HFFc6 (cell line): ENCODE results near the gene BBOX1. TPM values are rescaled to one million over a fixed set of nuclear protein-coding genes. Genes with fewer than 3 reads are reported as not detected.

Source experiments
- DNase-seq: peaks from one replicate; pipeline ENCODE4 v3.0.0-alpha.2; 2018
- H3K27ac Mint-ChIP-seq: 2 replicates; pipeline ENCODE4 v1.8.0; 2020; ENCODE audit warnings: mild to moderate bottlenecking, mixed read lengths
- H3K27me3 Mint-ChIP-seq: 2 replicates; pipeline ENCODE4 v1.8.0; 2021; ENCODE audit warnings: mild to moderate bottlenecking, moderate library complexity, mixed read lengths; ENCODE audit not compliant: insufficient read depth
- H3K36me3 Mint-ChIP-seq: 2 replicates; pipeline ENCODE4 v1.8.0; 2021; ENCODE audit warnings: low read depth, mixed read lengths
- H3K4me1 Mint-ChIP-seq: 2 replicates; pipeline ENCODE4 v1.8.0; 2020; ENCODE audit warnings: low read depth, mixed read lengths
- H3K4me3 Mint-ChIP-seq: 2 replicates; pipeline ENCODE4 v1.8.0; 2020; ENCODE audit warnings: mild to moderate bottlenecking, moderate library complexity, mixed read lengths
- H3K9me3 Mint-ChIP-seq: 2 replicates; pipeline ENCODE4 v1.8.0; 2020; ENCODE audit warnings: mild to moderate bottlenecking, mixed read lengths
- total RNA-seq, 6 experiments: library from RNA; stranded (reverse); fragmentation: NEBNext Ultra II Directional; extraction: Animal tissue kit (Norgen Biotek cat#: 25700); gene quantifications; 2 replicates in 1 of 6; 3 replicates in 5 of 6; pipeline ENCODE4 v1.2.3, GENCODE V29; 2021
- TF ChIP-seq, protein P1 (sequence below): fragments of 200-600 bp; sonication (generic); IDR thresholded peaks from 2 replicates; pipeline ENCODE4 v1.5.0; 2021; ENCODE audit warnings: antibody characterized with exemption, mild to moderate bottlenecking

BBOX1 gene
- total RNA-seq, 6 experiments from 2014 or later, result not detected

DNA sequence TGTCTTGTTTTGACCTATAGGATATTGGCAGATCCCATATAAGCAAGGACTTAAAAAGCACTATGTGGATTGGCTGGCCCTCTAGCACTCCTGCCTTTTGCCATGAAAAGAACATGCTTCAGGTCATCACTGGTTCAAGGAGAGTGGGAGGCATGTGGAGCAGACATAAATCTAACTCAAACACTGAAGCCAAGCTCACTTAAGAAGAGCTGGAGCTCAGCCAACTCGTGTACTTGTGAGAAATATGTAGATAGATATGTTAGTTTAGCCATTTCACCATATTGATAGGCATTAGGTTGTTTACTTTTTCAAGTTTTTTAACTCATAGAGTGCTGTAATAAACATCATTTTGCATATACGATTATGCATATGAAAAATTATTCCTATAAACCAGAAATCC, 19.9 kb upstream of the BBOX1 start:
- Mint-ChIP-seq H3K4me3 (no peak overlapping the region), H3K9me3 (no peaks in the 10 kb centered on the region), H3K27ac (no peak overlapping the region), H3K36me3 (no peaks in the 10 kb centered on the region), H3K4me1 (no peaks in the 10 kb centered on the region), H3K27me3 (peaks cover 2% of the 10 kb centered on the region; the same call in 1 of the 2 replicates)
- DNase-seq, result no peak
- TF ChIP-seq, protein P1, sequence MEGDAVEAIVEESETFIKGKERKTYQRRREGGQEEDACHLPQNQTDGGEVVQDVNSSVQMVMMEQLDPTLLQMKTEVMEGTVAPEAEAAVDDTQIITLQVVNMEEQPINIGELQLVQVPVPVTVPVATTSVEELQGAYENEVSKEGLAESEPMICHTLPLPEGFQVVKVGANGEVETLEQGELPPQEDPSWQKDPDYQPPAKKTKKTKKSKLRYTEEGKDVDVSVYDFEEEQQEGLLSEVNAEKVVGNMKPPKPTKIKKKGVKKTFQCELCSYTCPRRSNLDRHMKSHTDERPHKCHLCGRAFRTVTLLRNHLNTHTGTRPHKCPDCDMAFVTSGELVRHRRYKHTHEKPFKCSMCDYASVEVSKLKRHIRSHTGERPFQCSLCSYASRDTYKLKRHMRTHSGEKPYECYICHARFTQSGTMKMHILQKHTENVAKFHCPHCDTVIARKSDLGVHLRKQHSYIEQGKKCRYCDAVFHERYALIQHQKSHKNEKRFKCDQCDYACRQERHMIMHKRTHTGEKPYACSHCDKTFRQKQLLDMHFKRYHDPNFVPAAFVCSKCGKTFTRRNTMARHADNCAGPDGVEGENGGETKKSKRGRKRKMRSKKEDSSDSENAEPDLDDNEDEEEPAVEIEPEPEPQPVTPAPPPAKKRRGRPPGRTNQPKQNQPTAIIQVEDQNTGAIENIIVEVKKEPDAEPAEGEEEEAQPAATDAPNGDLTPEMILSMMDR, result no peak

DNA sequence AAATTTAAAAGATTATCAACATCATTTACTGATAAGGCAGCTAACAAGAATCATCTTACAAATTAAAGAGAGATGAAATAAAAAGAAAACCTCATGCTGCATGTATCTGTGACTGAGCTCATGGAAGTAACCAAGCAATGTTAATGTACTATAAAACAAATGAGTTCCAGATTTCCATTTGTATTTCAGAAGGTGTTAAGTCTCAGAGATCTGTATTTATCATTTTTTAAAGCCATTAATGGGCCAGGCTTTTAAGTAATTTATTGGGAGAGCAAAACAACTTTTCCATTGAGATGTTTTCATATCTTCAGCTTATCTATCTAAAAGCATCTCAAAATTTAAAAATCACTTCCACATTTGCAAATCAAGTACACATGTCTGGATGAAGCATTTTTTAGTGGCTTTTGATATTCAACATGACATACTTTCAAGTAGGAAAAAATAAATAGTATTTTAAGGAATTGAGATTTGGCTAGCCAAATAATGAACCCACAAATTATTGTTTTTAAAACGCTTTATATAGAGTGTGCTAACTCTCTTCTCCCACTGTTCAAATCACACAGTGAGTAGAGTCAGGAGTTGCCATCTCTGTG, 17.9 kb upstream of the BBOX1 start:
- H3K9me3 Mint-ChIP-seq, result no peaks in the 10 kb centered on the region
- no peak for DNase-seq
- H3K27ac Mint-ChIP-seq, result no peak overlapping the region
- H3K27me3 Mint-ChIP-seq, result no peaks in the 10 kb centered on the region
- H3K36me3 Mint-ChIP-seq, result no peaks in the 10 kb centered on the region
- TF ChIP-seq, protein P1, result no peak
- H3K4me3 Mint-ChIP-seq, result no peak overlapping the region
- no peaks in the 10 kb centered on the region for H3K4me1 Mint-ChIP-seq

DNA sequence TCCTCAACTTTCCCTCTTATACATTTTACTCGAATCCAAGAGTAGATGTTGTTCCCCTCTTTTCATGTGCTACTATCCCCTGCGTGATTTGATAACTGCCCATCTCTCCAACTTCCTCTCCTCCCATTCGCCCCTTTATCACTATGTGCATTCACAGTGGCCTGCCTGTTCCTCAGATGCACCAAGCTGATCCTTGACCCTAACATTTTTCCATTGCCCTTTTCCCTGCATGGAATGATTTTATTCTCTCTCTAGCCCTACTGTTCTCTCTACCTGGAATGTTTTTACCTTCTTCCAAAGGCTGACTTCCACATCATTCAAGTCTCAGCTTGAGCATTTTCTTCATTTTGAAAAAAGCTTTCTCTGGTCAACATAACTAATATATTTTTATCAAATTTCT, 15.8 kb upstream of the BBOX1 start:
- TF ChIP-seq, protein P1, result no peak
- Mint-ChIP-seq H3K36me3 (no peaks in the 10 kb centered on the region), H3K4me1 (peaks cover 6% of the 10 kb centered on the region; the same call in 1 of the 2 replicates), H3K4me3 (no peak overlapping the region), H3K27me3 (no peaks in the 10 kb centered on the region), H3K27ac (no peak overlapping the region), H3K9me3 (no peaks in the 10 kb centered on the region)
- DNase-seq, result no peak

DNA sequence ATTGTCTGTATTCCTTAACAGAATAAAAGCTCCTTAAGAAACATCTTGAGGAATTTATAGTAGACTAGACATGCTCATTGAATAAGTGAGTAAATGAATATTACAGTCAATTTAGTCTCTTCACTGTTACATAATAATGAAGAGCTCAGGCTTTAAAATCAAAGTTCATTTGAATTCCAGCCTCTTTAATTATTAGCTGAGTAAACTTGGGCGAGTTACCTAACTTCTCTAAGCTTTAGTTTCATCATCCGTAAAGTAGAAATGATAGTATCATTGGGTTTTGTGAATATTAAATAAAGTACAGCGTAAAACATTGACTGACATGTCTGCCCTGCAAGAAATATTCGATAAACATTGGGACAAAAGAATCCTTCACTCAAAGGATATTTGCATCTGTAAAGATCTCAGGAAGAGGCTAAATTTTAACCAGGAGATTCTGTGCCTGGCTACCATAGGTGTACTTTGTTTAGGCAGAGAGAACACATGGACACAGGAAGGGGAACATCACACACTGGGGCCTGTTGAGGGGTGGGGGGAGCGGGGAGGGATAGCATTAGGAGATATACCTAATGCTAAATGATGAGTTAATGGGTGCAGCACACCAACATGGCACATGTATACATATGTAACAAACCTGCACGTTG, 15.2 kb upstream of the BBOX1 start:
- Mint-ChIP-seq H3K4me3 (no peak overlapping the region), H3K4me1 (peaks cover 6% of the 10 kb centered on the region; the same call in 1 of the 2 replicates), H3K27me3 (no peaks in the 10 kb centered on the region), H3K36me3 (no peaks in the 10 kb centered on the region), H3K9me3 (no peaks in the 10 kb centered on the region), H3K27ac (no peak overlapping the region)
- DNase-seq, result no peak
- TF ChIP-seq, protein P1, result no peak

DNA sequence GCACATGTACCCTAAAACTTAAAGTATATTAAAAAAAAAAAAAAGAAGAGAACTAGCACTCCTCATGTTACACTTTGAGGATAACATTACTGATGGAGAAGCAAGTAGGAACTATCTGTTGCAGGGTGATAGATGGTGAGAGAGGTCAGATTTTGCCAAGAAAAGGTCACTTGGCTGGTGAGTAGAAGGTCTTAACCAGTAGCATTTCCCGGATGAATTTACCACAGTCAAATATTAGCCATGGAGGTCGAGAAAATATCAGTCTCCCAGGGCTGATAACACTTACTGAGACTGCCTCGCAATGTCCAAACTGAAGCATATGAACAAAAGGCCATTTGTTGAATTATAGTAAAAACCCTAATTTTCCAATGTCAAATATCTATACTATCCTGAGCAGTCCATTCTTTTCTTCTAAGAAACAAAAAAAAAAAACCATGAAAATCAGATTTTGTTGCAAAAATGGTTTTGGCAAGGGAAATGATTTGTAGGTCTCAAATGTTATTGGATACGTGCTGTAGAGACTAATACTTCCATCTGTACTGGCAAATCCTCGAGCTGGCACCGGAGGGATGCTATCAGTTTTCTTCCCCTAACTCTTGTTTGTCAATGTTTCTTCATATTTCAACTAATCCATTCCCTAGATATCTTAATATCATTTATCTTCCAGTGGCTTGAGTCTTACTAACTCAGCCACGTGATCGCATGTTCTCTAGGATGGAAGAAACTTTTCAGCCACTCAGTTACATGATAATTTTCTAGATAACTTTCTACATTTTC, 14.5 kb upstream of the BBOX1 start:
- Mint-ChIP-seq H3K36me3 (no peaks in the 10 kb centered on the region), H3K9me3 (no peaks in the 10 kb centered on the region), H3K4me1 (peaks cover 6% of the 10 kb centered on the region; the same call in 1 of the 2 replicates), H3K27ac (no peak overlapping the region), H3K27me3 (no peaks in the 10 kb centered on the region), H3K4me3 (no peak overlapping the region)
- no peak for DNase-seq
- TF ChIP-seq, protein P1, result no peak
